CD4-positive, CD25-positive, alpha-beta regulatory T cell (primary cell): ENCODE results near the gene ACTR6. TPM values are rescaled to one million over a fixed set of nuclear protein-coding genes. Genes with fewer than 3 reads are reported as not detected.
A peak's percentile ranks its signal among the peaks of the same experiment; 100 is the strongest.

Experiments
- ATAC-seq, 2 donors: fragments of 150-1000 bp; cut with Tn5 transposase; one replicate each; pipeline ENCODE4 v1.10.0; 2021; ENCODE audit warnings: low read depth in 2 of 2, moderate number of reproducible peaks in 2 of 2, moderate library complexity in 1 of 2
- DNase-seq, 3 donors: peaks; one replicate each; pipeline versions ENCODE4 v3.0.0 to v3.0.0-alpha.2; 2012 to 2022; ENCODE audit warnings: mixed read lengths in 1 of 3
- H3K27ac ChIP-seq: one replicate; pipeline ENCODE4 v1.7.0; 2013; ENCODE audit warnings: mild to moderate bottlenecking, low read length; ENCODE audit not compliant: insufficient read depth, poor library complexity, severe bottlenecking
- H3K27me3 ChIP-seq: one replicate; pipeline ENCODE4 v1.7.0; 2013; ENCODE audit warnings: low read length; ENCODE audit not compliant: control insufficient read depth, insufficient read depth
- H3K36me3 ChIP-seq: one replicate; pipeline ENCODE4 v1.7.0; 2013; ENCODE audit warnings: mild to moderate bottlenecking, low read length, moderate library complexity; ENCODE audit not compliant: control insufficient read depth, insufficient read depth
- H3K4me1 ChIP-seq: 2 replicates; pipeline ENCODE4 v1.7.0; 2013; ENCODE audit warnings: mild to moderate bottlenecking, low read length; ENCODE audit not compliant: insufficient read depth, control insufficient read depth, poor library complexity, severe bottlenecking
- H3K4me3 ChIP-seq: one replicate; pipeline ENCODE4 v1.7.0; 2013; ENCODE audit warnings: low read depth, mild to moderate bottlenecking, low read length, moderate library complexity
- H3K9me3 ChIP-seq, 2 experiments: 1 replicate in 1 of 2; 2 replicates in 1 of 2; pipeline ENCODE4 v1.7.0; 2013; ENCODE audit warnings: low read length in 2 of 2, mild to moderate bottlenecking in 1 of 2, moderate library complexity in 1 of 2; ENCODE audit not compliant: control insufficient read depth in 2 of 2
- H3K27ac Mint-ChIP-seq, 3 donors: one replicate each; pipeline ENCODE4 v1.8.0; 2020 to 2022; ENCODE audit warnings: mild to moderate bottlenecking in 3 of 3, mixed read lengths in 3 of 3, moderate library complexity in 2 of 3
- H3K27me3 Mint-ChIP-seq: one replicate; pipeline ENCODE4 v1.8.0; 2022; ENCODE audit warnings: mild to moderate bottlenecking, mixed read lengths
- H3K36me3 Mint-ChIP-seq: one replicate; pipeline ENCODE4 v1.8.0; 2020; ENCODE audit warnings: mixed read lengths
- H3K4me1 Mint-ChIP-seq, 4 donors: one replicate each; pipeline ENCODE4 v1.8.0; 2020 to 2022; ENCODE audit warnings: mixed read lengths in 4 of 4, mild to moderate bottlenecking in 1 of 4
- H3K4me3 Mint-ChIP-seq, 4 donors: one replicate each; pipeline ENCODE4 v1.8.0; 2020 to 2022; ENCODE audit warnings: mild to moderate bottlenecking in 4 of 4, mixed read lengths in 4 of 4, moderate library complexity in 3 of 4
- H3K9me3 Mint-ChIP-seq, 7 donors: one replicate each; pipeline ENCODE4 v1.8.0; 2020 to 2022; ENCODE audit warnings: mixed read lengths in 7 of 7, mild to moderate bottlenecking in 3 of 7, moderate library complexity in 2 of 7
- polyA plus RNA-seq, 4 donors: library from polyadenylated mRNA; unstranded; fragments of 300-500 nt; fragmentation: Illumina TruSeq; gene quantifications; one replicate each; pipeline ENCODE4 v1.2.3, GENCODE V29; 2021
- total RNA-seq: library from RNA; stranded (reverse); gene quantifications from one replicate; pipeline ENCODE4 v1.2.3, GENCODE V29; 2022

The ACTR6 gene
- total and polyA plus RNA-seq, 5 donors from 2014 or later = 30.6 to 41.9 (median 38.8) TPM

GRCh38 chr12:100247765-100248164 lies 47.1 kb downstream of the ACTR6 start:
- Mint-ChIP-seq H3K36me3 (peaks cover 4% of the 10 kb centered on the region), H3K27me3 (no peaks in the 10 kb centered on the region), H3K9me3 (peaks cover 0 to 2% (median 0%) of the 10 kb centered on the region in 7 donors), H3K4me3 (no peak overlapping the region), H3K27ac (no peak overlapping the region), H3K4me1 (peaks cover 0 to 3% (median 0%) of the 10 kb centered on the region in 4 donors)
- Histone ChIP-seq H3K27ac (no peak overlapping the region), H3K27me3 (no peaks in the 10 kb centered on the region), H3K36me3 (no peaks in the 10 kb centered on the region), H3K4me3 (no peak overlapping the region), H3K4me1 (no peaks in the 10 kb centered on the region), H3K9me3 (no peaks in the 10 kb centered on the region)
- ATAC-seq (no peak), DNase-seq (no peak)

- H3K4me1 Mint-ChIP-seq = peaks cover 0 to 3% (median 0%) of the 10 kb centered on the region in 4 donors
- DNase-seq (no peak), ATAC-seq (no peak)
- no peaks in the 10 kb centered on the region for H3K9me3 Mint-ChIP-seq
- H3K4me3 Mint-ChIP-seq = no peak overlapping the region
- no peaks in the 10 kb centered on the region for H3K27me3 ChIP-seq
- no peaks in the 10 kb centered on the region for H3K36me3 ChIP-seq
- peaks cover 4% of the 10 kb centered on the region for H3K36me3 Mint-ChIP-seq
- peaks cover under 1% of the 10 kb centered on the region for H3K27me3 Mint-ChIP-seq
- H3K4me1 ChIP-seq = no peaks in the 10 kb centered on the region
- no peak overlapping the region for H3K27ac ChIP-seq
- H3K9me3 ChIP-seq = no peaks in the 10 kb centered on the region
- no peak overlapping the region for H3K27ac Mint-ChIP-seq
- no peak overlapping the region for H3K4me3 ChIP-seq
Observed at GRCh38 chr12:100248886-100249285, 48.3 kb downstream of the ACTR6 start.

GRCh38 chr12:100249941-100250340 lies 49.3 kb downstream of the ACTR6 start:
- ATAC-seq = no peak
- H3K4me3 ChIP-seq = no peak overlapping the region
- H3K36me3 ChIP-seq = no peaks in the 10 kb centered on the region
- H3K4me1 Mint-ChIP-seq = peaks cover 0 to 3% (median 0%) of the 10 kb centered on the region in 4 donors
- no peaks in the 10 kb centered on the region for H3K9me3 ChIP-seq
- H3K36me3 Mint-ChIP-seq = peaks cover 4% of the 10 kb centered on the region
- no peaks in the 10 kb centered on the region for H3K4me1 ChIP-seq
- no peak overlapping the region for H3K4me3 Mint-ChIP-seq
- no peak overlapping the region for H3K27ac Mint-ChIP-seq
- DNase-seq = no peak
- H3K27me3 Mint-ChIP-seq = peaks cover 5% of the 10 kb centered on the region
- H3K9me3 Mint-ChIP-seq = no peaks in the 10 kb centered on the region
- no peak overlapping the region for H3K27ac ChIP-seq
- H3K27me3 ChIP-seq = no peaks in the 10 kb centered on the region

- no peaks in the 10 kb centered on the region for H3K4me1 Mint-ChIP-seq
- no peak overlapping the region for H3K4me3 Mint-ChIP-seq
- DNase-seq (no peak), ATAC-seq (no peak)
- H3K9me3 Mint-ChIP-seq = no peaks in the 10 kb centered on the region
- no peaks in the 10 kb centered on the region for H3K4me1 ChIP-seq
- peaks cover 5% of the 10 kb centered on the region for H3K27me3 Mint-ChIP-seq
- no peaks in the 10 kb centered on the region for H3K9me3 ChIP-seq
- H3K27ac ChIP-seq = no peak overlapping the region
- H3K36me3 Mint-ChIP-seq = peaks cover 4% of the 10 kb centered on the region
- H3K36me3 ChIP-seq = no peaks in the 10 kb centered on the region
- H3K27ac Mint-ChIP-seq = no peak overlapping the region
- no peaks in the 10 kb centered on the region for H3K27me3 ChIP-seq
- no peak overlapping the region for H3K4me3 ChIP-seq
Observed at GRCh38 chr12:100251917-100252316, 51.3 kb downstream of the ACTR6 start.

GRCh38 chr12:100253437-100253836 lies 52.8 kb downstream of the ACTR6 start:
- Mint-ChIP-seq H3K4me3 (no peak overlapping the region), H3K36me3 (peaks cover 7% of the 10 kb centered on the region), H3K27me3 (peaks cover 5% of the 10 kb centered on the region), H3K4me1 (peaks cover 0 to 7% (median under 1%) of the 10 kb centered on the region in 4 donors), H3K9me3 (no peaks in the 10 kb centered on the region), H3K27ac (no peak overlapping the region)
- DNase-seq (no peak), ATAC-seq (no peak)
- H3K9me3 ChIP-seq = no peaks in the 10 kb centered on the region
- H3K4me1 ChIP-seq = no peaks in the 10 kb centered on the region
- no peak overlapping the region for H3K4me3 ChIP-seq
- H3K27me3 ChIP-seq = no peaks in the 10 kb centered on the region
- no peak overlapping the region for H3K27ac ChIP-seq
- no peaks in the 10 kb centered on the region for H3K36me3 ChIP-seq

- Histone ChIP-seq H3K27ac (no peak overlapping the region), H3K36me3 (no peaks in the 10 kb centered on the region), H3K4me1 (no peaks in the 10 kb centered on the region), H3K27me3 (no peaks in the 10 kb centered on the region), H3K4me3 (no peak overlapping the region), H3K9me3 (no peaks in the 10 kb centered on the region)
- Mint-ChIP-seq H3K27ac (no peak overlapping the region), H3K4me3 (no peak overlapping the region), H3K4me1 (peaks cover 0 to 8% (median under 1%) of the 10 kb centered on the region in 4 donors), H3K27me3 (peaks cover 5% of the 10 kb centered on the region), H3K36me3 (peaks cover 7% of the 10 kb centered on the region), H3K9me3 (no peaks in the 10 kb centered on the region)
- ATAC-seq (no peak), DNase-seq (no peak)
Observed at GRCh38 chr12:100254876-100255275, 54.3 kb downstream of the ACTR6 start.

- Histone ChIP-seq H3K9me3 (no peaks in the 10 kb centered on the region), H3K4me3 (no peak overlapping the region), H3K27ac (no peak overlapping the region), H3K4me1 (no peaks in the 10 kb centered on the region), H3K36me3 (no peaks in the 10 kb centered on the region), H3K27me3 (no peaks in the 10 kb centered on the region)
- peaks cover 0 to 8% (median under 1%) of the 10 kb centered on the region in 4 donors for H3K4me1 Mint-ChIP-seq
- ATAC-seq (no peak), DNase-seq (no peak)
- no peak overlapping the region for H3K27ac Mint-ChIP-seq
- peak overlapping the region in 1 of 4 donors; percentile 45 for H3K4me3 Mint-ChIP-seq
- peaks cover 3% of the 10 kb centered on the region for H3K36me3 Mint-ChIP-seq
- no peaks in the 10 kb centered on the region for H3K9me3 Mint-ChIP-seq
- H3K27me3 Mint-ChIP-seq = peaks cover 5% of the 10 kb centered on the region
Observed at GRCh38 chr12:100258127-100258526, 57.5 kb downstream of the ACTR6 start.

- no peak for DNase-seq
- Histone ChIP-seq H3K9me3 (no peaks in the 10 kb centered on the region), H3K27me3 (no peaks in the 10 kb centered on the region), H3K36me3 (no peaks in the 10 kb centered on the region), H3K27ac (no peak overlapping the region), H3K4me1 (peaks cover 11% of the 10 kb centered on the region), H3K4me3 (no peak overlapping the region)
- H3K9me3 Mint-ChIP-seq = no peaks in the 10 kb centered on the region
- H3K36me3 Mint-ChIP-seq = no peaks in the 10 kb centered on the region
- peaks cover 4% of the 10 kb centered on the region for H3K27me3 Mint-ChIP-seq
- peaks cover 2 to 16% (median 8%) of the 10 kb centered on the region in 4 donors for H3K4me1 Mint-ChIP-seq
- H3K4me3 Mint-ChIP-seq = no peak overlapping the region
- ATAC-seq = no peak
- H3K27ac Mint-ChIP-seq = no peak overlapping the region
Observed at GRCh38 chr12:100263131-100263530, 62.5 kb downstream of the ACTR6 start.
